ENCODE results near the gene ZDHHC4. TPM values are rescaled to one million over a fixed set of nuclear protein-coding genes. Genes with fewer than 3 reads are reported as not detected.

ZDHHC4 gene
- total and polyA plus RNA-seq, 9 donors = 35.9 to 92.0 (median 47.8) TPM

DNA sequence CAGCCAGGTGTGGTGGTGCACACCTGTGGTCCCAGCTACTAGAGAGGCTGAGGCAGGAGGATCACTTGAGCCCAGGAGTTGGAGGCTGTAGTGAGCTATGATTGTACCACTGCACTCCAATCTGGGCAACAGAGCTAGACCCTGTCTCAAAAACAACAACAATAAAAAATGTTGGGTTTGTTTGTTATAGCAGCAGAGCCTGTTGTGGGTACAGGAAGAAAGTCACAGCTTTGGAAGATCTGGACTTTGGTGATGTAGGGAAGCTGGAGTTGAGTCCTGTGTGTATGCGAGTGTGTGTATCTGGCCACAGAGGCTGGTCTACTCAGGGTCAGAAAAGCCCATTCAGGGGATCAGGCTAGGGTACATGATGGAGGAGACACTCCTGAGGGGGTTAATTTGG lies 29.9 kb upstream of the ZDHHC4 start:
- intact Hi-C loops (cut with DNase I) = no loop called here
- Histone ChIP-seq H3K36me3 (no peaks in the 10 kb centered on the region), H3K4me1 (ENCODE audit: insufficient read depth) (no peaks in the 10 kb centered on the region), H3K9me3 (no peaks in the 10 kb centered on the region), H3K4me3 (no peak overlapping the region), H3K27ac (no peak overlapping the region), H3K27me3 (no peaks in the 10 kb centered on the region)
- no peak for DNase-seq
- WGBS, 3 donors = 88 to 98% (median 93%) methylated on average over 1 of the region's 1 CpG
- no peak for TF ChIP-seq EP300 (IDR thresholded peaks at IDR 0.05)
- no peak for TF ChIP-seq POLR2A (IDR thresholded peaks at IDR 0.05)
- no peak for TF ChIP-seq CTCF (IDR thresholded peaks at IDR 0.05)

GRCh38 chr7:6551016-6551511 lies 26.2 kb upstream of the ZDHHC4 start, which contains the start of gene GRID2IP:
TSS of gene GRID2IP (minus strand) at chr7:6551461. CDS start at chr7:6551436, 25 bp downstream.
- no peaks in the 10 kb centered on the region for H3K27me3 ChIP-seq
- DNase-seq = no peak
- no peaks in the 10 kb centered on the region for H3K4me1 ChIP-seq (ENCODE audit: insufficient read depth)
- no peak within 1 kb of the TSS for H3K27ac ChIP-seq
- H3K4me3 ChIP-seq = no peak within 1 kb of the TSS
- H3K9me3 ChIP-seq = no peaks in the 10 kb centered on the region
- WGBS, 3 donors = 47 to 79% (median 73%) methylated on average over 35 to 46 of the region's 46 CpGs
- intact Hi-C loops (cut with DNase I) = no loop called here
- TF ChIP-seq CTCF (IDR thresholded peaks at IDR 0.05) (no peak), EP300 (IDR thresholded peaks at IDR 0.05) (no peak), POLR2A (IDR thresholded peaks at IDR 0.05) (no peak)
- H3K36me3 ChIP-seq = no peaks in the 10 kb centered on the region

DNA sequence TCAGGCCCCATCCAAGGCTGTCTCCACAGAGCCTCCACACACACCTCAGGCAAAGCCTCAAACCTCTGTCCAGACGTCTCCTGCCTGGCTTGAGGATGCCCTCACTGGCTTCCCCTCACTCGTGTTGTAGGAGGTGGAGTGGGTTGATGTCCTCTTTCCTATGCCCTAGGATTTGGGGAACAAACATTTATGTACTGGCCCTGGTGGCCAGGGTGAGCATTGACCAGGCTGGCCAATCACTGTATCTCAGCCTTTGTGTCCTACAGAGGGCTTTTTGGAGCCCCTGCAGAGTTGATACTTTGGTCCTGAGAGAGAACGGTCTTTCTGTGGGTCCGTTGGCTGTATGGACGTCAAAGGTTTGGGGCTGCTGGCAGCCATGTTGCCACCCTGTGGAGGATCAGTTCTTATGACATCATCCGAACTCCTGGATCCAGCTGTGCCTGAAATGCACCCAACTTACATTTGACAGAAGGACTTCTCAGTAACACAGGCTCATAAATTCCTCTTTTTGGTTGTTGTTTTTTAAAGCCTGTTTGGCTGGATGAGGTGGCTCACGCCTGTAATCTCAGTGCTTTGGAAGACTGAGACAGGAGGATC lies 23.7 kb upstream of the ZDHHC4 start:
- no peaks in the 10 kb centered on the region for H3K9me3 ChIP-seq
- WGBS, 3 donors = 62 to 69% (median 63%) methylated on average over 7 of the region's 7 CpGs
- TF ChIP-seq POLR2A (IDR thresholded peaks at IDR 0.05) (no peak), CTCF (IDR thresholded peaks at IDR 0.05) (no peak), EP300 (IDR thresholded peaks at IDR 0.05) (no peak)
- no peaks in the 10 kb centered on the region for H3K4me1 ChIP-seq (ENCODE audit: insufficient read depth)
- no peaks in the 10 kb centered on the region for H3K36me3 ChIP-seq
- DNase-seq = no peak
- intact Hi-C loops (cut with DNase I) = no loop called here
- H3K27ac ChIP-seq = no peak overlapping the region
- H3K27me3 ChIP-seq = no peaks in the 10 kb centered on the region
- H3K4me3 ChIP-seq = no peak overlapping the region

GRCh38 chr7:6554848-6555247 lies 22.4 kb upstream of the ZDHHC4 start:
- intact Hi-C loops (cut with DNase I) = no loop called here
- H3K4me1 ChIP-seq (ENCODE audit: insufficient read depth) = no peaks in the 10 kb centered on the region
- no peak overlapping the region for H3K4me3 ChIP-seq
- no peak for TF ChIP-seq POLR2A (IDR thresholded peaks at IDR 0.05)
- no peaks in the 10 kb centered on the region for H3K27me3 ChIP-seq
- DNase-seq = no peak
- H3K27ac ChIP-seq = no peak overlapping the region
- no peaks in the 10 kb centered on the region for H3K9me3 ChIP-seq
- WGBS, 3 donors = 72 to 85% (median 84%) methylated on average over 7 of the region's 7 CpGs
- no peaks in the 10 kb centered on the region for H3K36me3 ChIP-seq

- WGBS, 3 donors = 72 to 75% (median 74%) methylated on average over 5 to 6 of the region's 6 CpGs
- no peaks in the 10 kb centered on the region for H3K27me3 ChIP-seq
- no peaks in the 10 kb centered on the region for H3K9me3 ChIP-seq
- DNase-seq = no peak
- H3K4me3 ChIP-seq = no peak overlapping the region
- intact Hi-C loops (cut with DNase I) = no loop called here
- H3K36me3 ChIP-seq = no peaks in the 10 kb centered on the region
- no peak for TF ChIP-seq POLR2A (IDR thresholded peaks at IDR 0.05)
- TF ChIP-seq CTCF (IDR thresholded peaks at IDR 0.05) = no peak
- no peak for TF ChIP-seq EP300 (IDR thresholded peaks at IDR 0.05)
- no peaks in the 10 kb centered on the region for H3K4me1 ChIP-seq (ENCODE audit: insufficient read depth)
- H3K27ac ChIP-seq = no peak overlapping the region
Observed at GRCh38 chr7:6556196-6556595, 21.1 kb upstream of the ZDHHC4 start.
